GM18498 (cell line): ENCODE measurements around the gene E4F1.

Source experiments
- ATAC-seq: cut with Tn5 transposase; IDR thresholded peaks from one replicate; pipeline ENCODE4 v1.9.1; 2021; ENCODE audit warnings: mild to moderate bottlenecking, moderate library complexity; ENCODE audit not compliant: unreplicated experiment

The E4F1 gene

DNA sequence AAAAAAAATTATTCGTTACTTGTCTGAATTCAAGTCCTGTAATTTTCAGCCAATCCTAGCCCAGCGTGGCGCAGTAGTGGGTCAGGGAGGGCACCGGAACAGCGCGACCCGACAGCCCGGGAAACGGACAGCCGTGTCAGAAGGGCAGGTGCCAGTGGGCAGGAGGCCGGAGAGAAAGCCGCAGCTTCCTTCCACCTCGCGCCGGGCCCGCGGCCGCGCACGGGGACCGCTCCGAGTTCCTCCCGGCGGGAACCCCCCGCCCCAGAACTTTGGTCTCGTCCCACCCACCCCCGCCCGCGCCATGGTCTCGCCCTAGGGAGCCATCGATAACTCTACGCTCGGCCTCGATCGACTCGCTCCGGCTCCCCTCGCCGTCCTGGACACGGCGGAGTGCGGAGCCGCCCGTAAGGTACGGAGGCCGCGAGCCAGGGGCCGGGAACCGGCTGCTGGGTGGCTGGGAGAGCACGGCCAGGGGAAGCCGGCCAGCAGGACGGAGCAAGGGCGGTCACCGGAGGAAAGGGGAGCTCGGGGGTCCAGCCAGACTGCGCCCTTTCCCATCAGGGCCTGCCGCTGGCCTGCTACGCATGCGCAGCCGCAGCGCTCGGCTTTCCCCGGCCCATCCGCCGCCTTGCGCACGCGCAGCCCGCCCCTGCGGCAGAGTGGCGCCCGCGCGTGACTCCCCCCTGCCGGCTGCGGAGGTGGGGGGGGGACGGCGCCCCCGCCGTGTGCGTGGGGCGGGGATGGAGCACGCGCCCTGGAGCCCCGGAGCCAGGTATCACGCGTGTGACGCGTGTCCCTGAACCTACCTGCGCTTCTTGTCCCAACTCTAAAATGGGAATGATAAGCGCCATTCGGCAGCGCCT is 18.1 kb upstream of the E4F1 start, which contains the start of gene MLST8:
Gene MLST8, plus strand, starts transcription at position 351 of the 863 bp plus-strand sequence. CDS start 632 bp downstream, outside the sequence.
- peak; percentile 74 for ATAC-seq

DNA sequence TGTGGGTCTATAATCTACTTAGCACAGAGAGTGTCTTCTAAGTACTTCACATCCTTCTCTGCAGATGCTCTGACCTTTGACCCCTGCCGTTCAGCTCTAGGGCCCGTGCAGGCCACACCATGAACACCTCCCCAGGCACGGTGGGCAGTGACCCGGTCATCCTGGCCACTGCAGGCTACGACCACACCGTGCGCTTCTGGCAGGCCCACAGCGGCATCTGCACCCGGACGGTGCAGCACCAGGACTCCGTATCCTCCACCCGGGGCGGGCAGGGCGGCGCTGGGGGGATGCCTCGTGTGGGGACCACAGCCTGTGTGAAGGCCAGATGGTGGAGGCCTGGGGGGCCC is 17.5 kb upstream of the E4F1 start:
- peak; percentile 8 for ATAC-seq

GRCh38 chr16:2206420-2206779 is 17.0 kb upstream of the E4F1 start:
- no peak for ATAC-seq

- no peak for ATAC-seq
These were observed 16.5 kb upstream of the E4F1 start for GRCh38 chr16:2206780-2207433.

GRCh38 chr16:2207872-2208271 is 15.5 kb upstream of the E4F1 start:
- ATAC-seq, result no peak

GRCh38 chr16:2208308-2208707 is 15.1 kb upstream of the E4F1 start:
- no peak for ATAC-seq

- no peak for ATAC-seq
These were observed 14.6 kb upstream of the E4F1 start for GRCh38 chr16:2208772-2209171.

DNA sequence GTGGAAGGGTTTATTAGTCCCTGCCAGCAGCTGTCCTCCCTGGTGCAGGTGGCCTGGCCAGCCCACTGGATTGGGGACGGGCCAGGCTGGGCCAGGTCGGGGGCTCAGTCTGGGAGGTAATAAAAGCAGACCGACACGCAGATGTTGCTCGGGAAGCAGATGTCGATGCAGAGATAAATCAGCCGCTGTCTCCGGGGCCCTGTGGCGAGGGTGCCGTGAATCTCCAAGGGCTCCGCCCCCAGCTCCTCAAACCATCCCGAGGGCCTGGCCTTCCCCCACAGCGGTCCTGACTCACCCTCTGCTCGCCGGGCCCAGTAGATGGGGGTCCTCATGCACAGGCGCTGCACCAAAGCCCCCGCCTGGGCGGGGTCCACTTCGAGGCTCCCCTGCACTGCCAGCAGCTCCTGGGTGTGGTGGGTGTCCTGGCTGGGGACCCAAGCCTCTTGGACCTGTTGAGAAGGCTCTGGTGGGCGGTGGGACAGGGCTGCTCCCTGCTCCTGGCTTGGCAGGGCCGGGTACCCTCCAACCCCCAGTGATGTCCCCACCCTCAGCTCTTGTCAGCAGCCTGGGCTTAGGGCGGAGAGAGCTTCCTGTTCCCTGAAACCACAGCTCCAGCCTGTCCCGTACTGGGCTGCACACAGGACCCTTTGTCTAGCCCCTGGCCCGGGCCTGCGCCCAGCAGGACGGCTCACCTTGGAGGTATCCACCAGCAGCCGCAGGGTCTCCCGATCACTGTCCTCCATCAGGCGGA is 14.0 kb upstream of the E4F1 start:
- ATAC-seq, result no peak

- ATAC-seq, result no peak
These were observed 13.4 kb upstream of the E4F1 start for GRCh38 chr16:2210009-2210332.

DNA sequence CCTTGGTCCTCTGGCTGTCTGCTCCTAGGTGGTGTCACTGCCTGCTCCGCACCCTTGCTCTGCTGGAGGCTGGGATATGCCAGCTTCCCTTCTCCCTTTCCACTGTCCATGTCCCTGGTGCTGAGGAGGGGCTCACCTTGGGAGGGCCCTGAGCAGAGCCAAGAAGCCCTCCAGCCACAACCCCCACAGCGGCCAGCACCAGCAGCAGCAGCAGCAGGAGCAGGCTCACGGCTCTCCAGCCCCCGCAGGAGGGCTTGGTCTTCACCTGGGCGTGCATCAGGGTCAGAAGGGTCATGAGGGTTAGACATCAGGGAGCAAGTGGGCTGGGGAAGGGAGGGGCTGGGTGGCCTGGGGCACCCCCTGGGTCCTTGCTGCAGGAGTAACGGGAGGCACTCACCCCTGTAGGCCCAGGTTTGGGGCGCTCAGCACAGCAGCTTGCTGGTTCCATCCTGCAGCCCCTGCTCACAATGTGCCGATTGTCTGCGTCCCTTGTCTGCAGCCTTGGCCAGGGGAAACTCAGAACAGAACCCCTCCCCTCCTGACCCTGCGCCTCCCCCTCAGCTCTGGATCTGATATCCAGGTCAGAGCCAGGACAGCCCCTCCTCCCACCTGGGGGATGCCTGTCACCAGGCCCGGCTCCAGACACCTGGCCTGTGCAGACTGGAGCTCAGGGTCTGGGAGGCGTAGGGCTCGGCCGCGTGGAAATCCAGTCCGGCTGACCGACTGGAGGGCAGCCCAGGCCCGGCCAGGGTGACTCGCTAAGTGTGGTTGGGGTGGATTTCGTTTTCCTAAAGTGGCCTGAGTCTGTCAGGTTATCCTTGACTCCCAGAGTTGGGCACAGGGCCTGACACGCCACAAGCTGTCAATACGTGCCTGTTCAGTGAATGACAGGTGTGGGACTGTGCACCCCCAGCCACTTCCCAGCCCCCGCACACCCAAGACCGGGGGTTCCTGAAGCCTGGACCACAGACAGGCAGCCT is 12.7 kb upstream of the E4F1 start, which contains the start of gene BRICD5:
Gene BRICD5, minus strand, starts transcription at position 478 of the 980 bp plus-strand sequence. Its CDS starts 30 bp downstream, at position 448.
- no peak for ATAC-seq

DNA sequence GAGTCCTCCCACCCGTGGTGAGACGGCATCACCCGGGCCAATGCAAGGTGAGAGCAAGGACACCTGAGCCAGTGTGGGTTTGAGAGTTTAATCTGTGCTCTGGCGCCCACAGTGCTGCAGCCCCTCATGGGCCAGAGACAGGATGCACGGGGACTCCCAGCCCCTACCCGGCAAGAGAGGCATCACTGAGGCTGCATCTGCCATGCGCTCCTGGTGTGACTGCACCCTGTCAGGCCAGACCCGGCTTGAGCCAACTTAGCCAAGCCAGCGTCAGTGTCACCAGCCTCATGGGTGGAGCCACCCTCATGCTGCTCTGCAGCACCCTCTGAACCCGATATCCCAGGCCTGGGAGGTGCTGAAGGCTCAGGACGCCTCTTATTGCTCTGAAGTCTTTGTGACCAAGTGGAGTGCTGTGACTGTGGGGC is 11.5 kb upstream of the E4F1 start:
- ATAC-seq, result no peak

DNA sequence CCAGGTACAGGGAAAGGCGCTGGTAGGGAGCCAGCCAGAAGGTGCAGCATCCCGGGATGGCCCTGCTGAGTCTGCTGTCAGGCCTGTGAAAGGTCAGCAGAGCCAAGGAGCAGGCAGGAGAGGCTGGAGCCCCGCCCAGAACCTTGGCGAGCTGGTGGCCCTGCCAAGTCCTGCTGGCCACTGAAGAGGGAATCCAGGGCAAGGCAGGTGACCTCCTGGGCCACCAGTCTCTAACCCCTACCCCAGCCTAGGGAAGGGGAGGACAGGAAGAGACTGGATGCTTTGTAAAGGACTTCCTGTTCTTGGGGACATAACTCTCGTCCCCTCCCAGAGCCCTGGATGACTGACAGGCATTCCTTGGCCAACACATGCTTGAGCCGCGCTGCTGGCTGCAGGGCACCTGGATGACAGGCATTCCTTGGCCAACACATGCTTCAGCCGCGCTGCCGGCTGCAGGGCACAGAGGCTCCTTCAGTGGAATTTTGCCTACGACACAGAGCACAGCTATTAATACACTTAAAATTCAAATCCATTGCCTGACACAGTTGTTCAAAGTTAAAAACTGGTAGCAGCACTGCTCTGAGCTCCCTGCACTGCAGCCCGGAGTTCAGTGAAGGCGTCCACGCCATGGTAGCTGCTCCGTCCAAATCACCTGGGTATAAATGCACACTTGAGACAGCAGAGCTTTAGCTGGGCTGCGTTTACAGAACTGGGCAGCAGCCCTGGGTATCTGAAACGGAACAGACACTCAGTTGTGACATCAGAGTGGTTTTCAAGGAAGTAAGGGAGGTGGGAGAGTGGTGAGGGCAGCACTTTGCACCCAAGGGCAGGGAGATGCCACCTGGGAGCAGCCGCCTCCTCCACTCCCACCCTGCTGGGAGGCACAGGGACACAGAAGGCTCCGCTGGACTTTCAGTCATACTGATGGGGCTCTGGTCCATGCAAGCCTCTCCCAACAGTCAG is 10.7 kb upstream of the E4F1 start:
- ATAC-seq, result no peak

GRCh38 chr16:2213817-2214718 is 9.3 kb upstream of the E4F1 start:
- ATAC-seq, result peak; percentile 4

- ATAC-seq, result peak; percentile 83
These were observed 8.7 kb upstream of the E4F1 start, which contains the start of gene PGP for GRCh38 chr16:2214719-2214968. TSS of gene PGP (minus strand) at chr16:2214840. CDS start at chr16:2214777, 63 bp downstream.

- ATAC-seq, result no peak
These were observed 7.1 kb upstream of the E4F1 start for GRCh38 chr16:2216330-2216729.

- ATAC-seq, result peak; percentile 14
These were observed 623 bp downstream of the E4F1 start for GRCh38 chr16:2223942-2224486.

- ATAC-seq, result no peak
These were observed 2.9 kb downstream of the E4F1 start for GRCh38 chr16:2226245-2226793.

GRCh38 chr16:2226918-2227317 is 3.5 kb downstream of the E4F1 start:
- ATAC-seq, result no peak
